Cardiac muscle cell (in vitro differentiated cells and primary cell): ENCODE results near the gene AKAP1. TPM values are rescaled to one million over a fixed set of nuclear protein-coding genes. Genes with fewer than 3 reads are reported as not detected.

Experiments
- DNase-seq, 2 donors: peaks; one replicate each; pipeline versions ENCODE4 v3.0.0 to v3.0.0-alpha.2; 2010 to 2017; ENCODE audit warnings: low read depth in 1 of 2, low spot score in 1 of 2
- H3K27ac ChIP-seq: fragments of 200-600 bp; sonication (generic); 2 replicates; pipeline ENCODE4 v1.5.1; 2016
- H3K27me3 ChIP-seq: fragments of 200-600 bp; sonication (generic); 2 replicates; pipeline ENCODE4 v1.6.0; 2016; ENCODE audit warnings: control low read depth
- H3K36me3 ChIP-seq: fragments of 200-600 bp; sonication (generic); 2 replicates; pipeline ENCODE4 v1.5.1; 2016; ENCODE audit warnings: control low read depth
- H3K4me1 ChIP-seq: fragments of 200-600 bp; sonication (generic); 2 replicates; pipeline ENCODE4 v1.8.1; 2017; ENCODE audit warnings: low read depth, mild to moderate bottlenecking, mixed run types
- H3K4me3 ChIP-seq: fragments of 200-600 bp; sonication (generic); 2 replicates; pipeline ENCODE4 v1.5.1; 2016; ENCODE audit warnings: mild to moderate bottlenecking
- H3K9me3 ChIP-seq: fragments of 200-600 bp; sonication (generic); 2 replicates; pipeline ENCODE4 v1.5.1; 2017; ENCODE audit warnings: low read depth, mild to moderate bottlenecking, control low read depth
- CTCF ChIP-seq: IDR thresholded peaks from 2 replicates; pipeline ENCODE4 v1.5.1; 2012; ENCODE audit warnings: low read depth, mild to moderate bottlenecking, low read length
- polyA plus RNA-seq: library from polyadenylated mRNA; unstranded; fragments of >200 nt; fragmentation: Nextera tagmentation; extraction: Ambion mirVana; gene quantifications from 2 replicates; pipeline ENCODE4 v1.2.1, GENCODE V29; 2016
- total RNA-seq: library from RNA; depleted of rRNA; stranded (reverse); fragments of >200 nt; gene quantifications from 2 replicates; pipeline ENCODE4 v1.2.3, GENCODE V29; 2016

AKAP1 gene
- total and polyA plus RNA-seq, 2 experiments from 2014 or later = 35.3 to 81.4 TPM

- Histone ChIP-seq H3K4me1 (peaks cover 3% of the 10 kb centered on the region), H3K4me3 (no peak overlapping the region), H3K27ac (no peak overlapping the region), H3K36me3 (no peaks in the 10 kb centered on the region), H3K27me3 (no peaks in the 10 kb centered on the region), H3K9me3 (no peaks in the 10 kb centered on the region)
- DNase-seq = no peak
- TF ChIP-seq CTCF = no peak
Measured at GRCh38 chr17:57068707-57069106, 16.3 kb upstream of the AKAP1 start.

GRCh38 chr17:57071991-57072944 lies 12.8 kb upstream of the AKAP1 start:
- no peak overlapping the region for H3K4me3 ChIP-seq

GRCh38 chr17:57073626-57074025 lies 11.4 kb upstream of the AKAP1 start:
- Histone ChIP-seq H3K9me3 (no peaks in the 10 kb centered on the region), H3K4me1 (peaks cover 3% of the 10 kb centered on the region), H3K4me3 (no peak overlapping the region), H3K27me3 (no peaks in the 10 kb centered on the region), H3K27ac (no peak overlapping the region), H3K36me3 (no peaks in the 10 kb centered on the region)
- TF ChIP-seq CTCF = no peak
- DNase-seq = no peak

More at GRCh38 chr17:57071991-57072944, 12.8 kb upstream of the AKAP1 start:
- H3K36me3 ChIP-seq = no peaks in the 10 kb centered on the region
- peaks cover 3% of the 10 kb centered on the region for H3K4me1 ChIP-seq
- no peak for DNase-seq
- H3K9me3 ChIP-seq = no peaks in the 10 kb centered on the region
- no peak overlapping the region for H3K27ac ChIP-seq
- TF ChIP-seq CTCF = no peak
- no peaks in the 10 kb centered on the region for H3K27me3 ChIP-seq

GRCh38 chr17:57075193-57075592 lies 9.9 kb upstream of the AKAP1 start:
- no peak overlapping the region for H3K27ac ChIP-seq
- H3K36me3 ChIP-seq = no peaks in the 10 kb centered on the region
- H3K4me1 ChIP-seq = no peaks in the 10 kb centered on the region
- no peaks in the 10 kb centered on the region for H3K9me3 ChIP-seq
- DNase-seq = no peak
- no peaks in the 10 kb centered on the region for H3K27me3 ChIP-seq
- no peak for TF ChIP-seq CTCF
- no peak overlapping the region for H3K4me3 ChIP-seq

- no peaks in the 10 kb centered on the region for H3K4me1 ChIP-seq
- H3K36me3 ChIP-seq = no peaks in the 10 kb centered on the region
- no peak for DNase-seq
- no peak overlapping the region for H3K4me3 ChIP-seq
- H3K27me3 ChIP-seq = no peaks in the 10 kb centered on the region
- H3K27ac ChIP-seq = no peak overlapping the region
- TF ChIP-seq CTCF = no peak
- no peaks in the 10 kb centered on the region for H3K9me3 ChIP-seq
Measured at GRCh38 chr17:57075785-57076184, 9.3 kb upstream of the AKAP1 start.
